ENCODE results near the gene SRPK3.
A peak's percentile ranks its signal among the peaks of the same experiment; 100 is the strongest.
"Not testable (repeated sequence)": the region's sequence is repeated elsewhere in the genome, so short reads cannot be mapped to it uniquely, and the experiment has no call there.

Gene SRPK3

DNA sequence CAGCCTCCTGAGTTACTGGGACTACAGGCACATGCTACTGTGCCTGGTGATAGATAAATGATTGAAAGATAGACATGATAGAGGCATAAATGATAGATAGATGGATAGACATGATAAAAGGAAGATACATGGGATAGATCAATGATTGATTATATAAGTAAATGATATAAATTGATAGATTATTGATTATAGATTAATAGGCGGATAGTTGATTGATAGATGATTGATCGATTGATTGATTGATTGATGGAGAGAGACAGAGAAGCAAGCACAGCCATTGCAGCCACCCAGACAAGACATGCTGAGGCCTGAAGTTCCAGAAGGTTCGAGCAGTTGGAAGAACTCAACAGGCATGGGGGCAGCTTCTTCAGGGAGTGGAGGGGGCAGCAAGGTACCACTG is 34.5 kb upstream of the SRPK3 start:
- no peak for DNase-seq

DNA sequence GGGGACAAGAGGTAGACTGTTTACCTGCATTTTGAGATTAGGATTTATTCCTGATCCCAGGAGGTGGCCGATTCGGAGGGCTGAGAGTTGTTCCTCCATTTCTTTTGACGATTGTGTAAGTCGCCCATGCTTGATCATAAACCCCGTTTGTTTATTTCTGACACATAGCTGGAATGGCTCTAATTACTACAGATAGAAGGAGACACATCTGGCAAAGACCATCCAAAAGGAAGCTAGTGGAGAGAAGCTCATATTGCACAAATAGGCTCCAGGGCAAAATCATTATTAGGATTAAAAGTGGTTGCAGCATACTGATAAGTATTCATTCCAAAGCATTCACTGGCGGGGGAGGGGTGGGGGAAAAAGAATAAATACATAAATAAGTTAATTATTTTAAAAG is 33.9 kb upstream of the SRPK3 start:
- not testable (repeated sequence) for DNase-seq

GRCh38 chrX:153749017-153749416 is 31.8 kb upstream of the SRPK3 start:
- DNase-seq, result not testable (repeated sequence)

GRCh38 chrX:153750127-153750774 is 30.6 kb upstream of the SRPK3 start:
- DNase-seq, result no peak

GRCh38 chrX:153755136-153755535 is 25.7 kb upstream of the SRPK3 start:
- no peak for DNase-seq

- no peak for DNase-seq
These were observed 19.0 kb upstream of the SRPK3 start for GRCh38 chrX:153761863-153762262.

DNA sequence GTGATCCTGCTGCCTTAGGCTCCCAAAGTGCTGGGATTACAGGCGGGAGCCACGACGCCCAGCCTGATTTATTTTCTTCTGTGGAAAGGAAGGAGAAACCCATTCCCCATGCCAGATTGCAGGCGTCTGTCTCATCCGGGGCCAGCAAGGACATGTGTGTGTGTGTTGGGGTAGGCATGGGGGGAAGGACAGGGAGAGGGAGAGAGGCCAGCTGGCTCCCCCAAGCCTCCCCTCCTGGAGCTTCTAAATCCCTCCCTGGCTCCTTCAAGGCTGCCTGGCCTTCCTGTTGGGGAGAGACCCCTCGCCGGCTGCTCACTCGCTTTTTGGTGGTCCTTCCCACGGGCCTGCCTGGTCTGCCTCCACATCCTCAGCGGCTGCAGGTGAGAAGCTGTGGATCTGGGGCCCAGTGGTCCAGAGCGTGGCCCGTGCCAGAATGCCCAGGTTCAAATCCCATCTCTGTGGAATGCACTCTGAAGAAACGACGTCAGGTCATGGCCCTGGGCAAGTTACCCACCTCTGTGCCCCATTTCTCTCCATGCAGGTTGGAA is 18.1 kb upstream of the SRPK3 start:
- no peak for DNase-seq

GRCh38 chrX:153763298-153763932 is 17.4 kb upstream of the SRPK3 start:
- DNase-seq, result no peak

- peak; percentile 75 for DNase-seq
These were observed 16.7 kb upstream of the SRPK3 start, which contains the start of gene PLXNB3 for GRCh38 chrX:153763989-153764755. PLXNB3 (plus strand) TSS chrX:153764249; CDS start chrX:153765536, 1,287 bp downstream.

- DNase-seq, result no peak
These were observed 16.1 kb upstream of the SRPK3 start for GRCh38 chrX:153764786-153765137.

- no peak for DNase-seq
These were observed 15.4 kb upstream of the SRPK3 start for GRCh38 chrX:153765138-153766079.

GRCh38 chrX:153766098-153766817 is 14.6 kb upstream of the SRPK3 start:
- DNase-seq, result peak; percentile 31

- no peak for DNase-seq
These were observed 13.8 kb upstream of the SRPK3 start for GRCh38 chrX:153766871-153767673.

DNA sequence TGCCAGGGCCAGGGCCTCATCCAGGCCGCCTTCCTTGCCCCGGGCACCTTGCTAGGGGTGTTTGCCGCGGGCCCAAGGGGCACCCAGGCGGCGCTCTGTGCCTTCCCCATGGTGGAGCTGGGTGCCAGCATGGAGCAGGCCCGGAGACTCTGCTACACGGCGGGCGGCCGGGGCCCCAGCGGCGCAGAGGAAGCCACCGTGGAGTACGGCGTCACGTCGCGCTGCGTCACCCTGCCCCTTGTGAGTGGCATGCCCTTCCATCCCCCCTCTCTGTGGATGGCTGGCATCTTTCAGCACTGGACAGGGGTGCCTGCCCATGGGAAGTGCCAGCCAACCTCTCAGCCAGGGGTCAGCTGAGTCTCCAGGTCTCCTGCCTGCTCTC is 13.2 kb upstream of the SRPK3 start:
- no peak for DNase-seq

GRCh38 chrX:153768311-153769157 is 12.3 kb upstream of the SRPK3 start:
- no peak for DNase-seq

DNA sequence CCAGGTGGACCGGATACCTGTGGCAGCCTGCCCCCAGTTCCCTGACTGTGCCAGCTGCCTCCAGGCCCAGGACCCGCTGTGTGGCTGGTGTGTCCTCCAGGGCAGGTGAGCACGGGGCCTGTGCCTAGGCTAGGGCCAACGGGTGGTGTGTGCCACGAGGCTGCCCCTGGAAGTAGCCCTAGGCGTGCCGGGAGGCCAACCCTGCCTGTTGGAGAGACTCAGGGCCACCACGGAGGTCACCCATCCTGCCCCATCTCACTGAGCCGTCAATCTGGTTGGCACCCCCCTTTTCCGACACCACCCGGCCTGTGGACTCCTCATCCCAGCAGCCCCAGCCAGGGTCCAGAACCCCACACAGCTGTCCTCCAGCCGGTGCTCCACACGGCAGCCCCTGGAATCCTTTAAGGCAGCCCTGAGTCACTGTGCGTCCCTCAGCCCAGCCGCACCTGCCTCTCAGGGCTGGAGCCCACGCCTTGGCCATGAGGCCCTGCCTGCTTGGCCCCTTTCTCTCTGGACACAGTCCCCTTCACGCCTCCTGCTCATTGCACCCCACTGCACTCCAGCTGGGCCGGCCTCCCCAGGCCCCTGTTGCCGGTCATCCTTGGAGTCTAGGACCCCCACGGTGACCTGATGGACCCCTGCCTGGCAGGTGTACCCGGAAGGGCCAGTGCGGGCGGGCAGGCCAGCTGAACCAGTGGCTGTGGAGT is 11.5 kb upstream of the SRPK3 start:
- DNase-seq, result no peak

- no peak for DNase-seq
These were observed 10.8 kb upstream of the SRPK3 start for GRCh38 chrX:153769865-153770600.

GRCh38 chrX:153770601-153771414 is 10.0 kb upstream of the SRPK3 start:
- no peak for DNase-seq
